CD4-positive, alpha-beta T cell treated with Interleukin-2 at 100 ng/mL for 4 hours (primary cell): Measurements from ENCODE around the gene TRIM37.

Source experiments
- DNase-seq: peaks from one replicate; pipeline ENCODE4 v3.0.0-alpha.2; 2020; ENCODE audit warnings: low spot score

Gene TRIM37

DNA sequence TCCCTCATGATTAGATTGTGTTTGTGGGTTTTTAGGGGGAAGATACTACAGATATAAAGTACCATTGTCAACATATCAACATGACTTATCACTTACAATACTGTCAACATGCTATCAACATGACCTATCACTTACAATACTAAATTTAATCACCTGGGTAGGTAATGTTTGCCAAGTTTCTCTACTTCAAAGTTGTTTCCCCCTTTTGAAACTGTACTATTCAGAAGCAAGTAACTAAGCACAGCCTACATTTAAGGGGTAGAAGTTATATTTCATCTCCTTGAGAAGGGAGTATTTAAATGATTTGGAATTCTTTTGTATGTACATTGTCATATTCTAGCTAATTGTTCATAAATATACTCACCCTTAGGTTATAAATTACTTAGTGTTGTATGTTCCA lies 68.7 kb downstream of the TRIM37 start:
- DNase-seq, result no peak

DNA sequence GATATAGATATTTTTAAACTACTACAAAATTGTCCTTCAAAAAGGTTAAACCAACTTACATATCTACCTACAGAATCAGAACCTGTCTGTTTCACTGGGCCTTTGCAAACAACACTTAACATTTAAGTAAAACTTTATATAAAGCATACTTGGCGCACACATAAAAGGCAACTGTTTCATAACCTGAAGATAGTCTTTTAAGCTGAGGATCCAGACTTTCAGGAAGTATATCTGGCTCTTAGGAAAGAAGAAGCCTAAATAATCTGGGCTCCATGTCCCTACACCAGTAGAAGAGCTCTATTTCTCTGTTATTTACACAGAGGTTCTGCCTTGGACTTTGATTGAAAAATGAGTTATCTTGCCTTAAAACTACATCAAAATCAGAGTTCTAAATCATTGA lies 75.9 kb downstream of the TRIM37 start:
- DNase-seq, result no peak

DNA sequence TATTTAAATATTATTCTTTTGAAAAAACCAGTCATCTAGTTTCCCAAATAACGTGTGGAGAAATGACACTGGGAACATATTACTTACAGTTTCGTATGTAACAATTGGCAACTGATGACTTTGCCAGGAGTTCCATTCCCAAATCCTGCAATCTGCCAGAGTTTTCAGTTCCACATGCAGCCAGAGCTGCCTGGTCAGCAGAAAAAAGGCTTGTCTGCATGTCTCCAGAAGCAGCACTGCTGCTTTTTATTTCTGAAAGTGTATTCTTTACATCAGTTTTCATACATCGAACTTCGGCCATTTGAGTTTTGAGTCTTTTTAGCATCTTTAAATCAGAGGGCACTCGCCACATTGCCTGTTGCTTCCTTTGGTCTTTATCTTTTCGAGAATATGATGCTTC lies 78.4 kb downstream of the TRIM37 start:
- DNase-seq, result no peak

DNA sequence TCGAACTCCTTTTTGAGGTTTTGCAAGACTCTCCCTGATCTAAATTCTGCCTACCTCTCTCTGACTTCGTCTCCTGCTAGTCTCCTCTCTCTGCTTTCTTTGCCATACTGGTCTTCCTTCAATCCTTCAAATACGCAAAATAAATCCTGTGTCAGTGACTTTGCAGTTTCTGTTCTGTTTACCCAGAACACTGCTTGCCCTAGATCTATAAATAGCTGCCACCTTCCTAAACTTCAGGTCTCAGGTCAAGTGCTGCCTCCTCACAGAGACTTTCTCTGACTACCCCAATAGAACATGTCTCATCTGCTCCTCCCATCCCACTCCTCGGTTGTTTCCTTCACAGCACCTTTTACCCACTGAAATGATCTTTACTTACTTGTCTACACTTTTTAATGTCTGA lies 78.9 kb downstream of the TRIM37 start:
- no peak for DNase-seq

DNA sequence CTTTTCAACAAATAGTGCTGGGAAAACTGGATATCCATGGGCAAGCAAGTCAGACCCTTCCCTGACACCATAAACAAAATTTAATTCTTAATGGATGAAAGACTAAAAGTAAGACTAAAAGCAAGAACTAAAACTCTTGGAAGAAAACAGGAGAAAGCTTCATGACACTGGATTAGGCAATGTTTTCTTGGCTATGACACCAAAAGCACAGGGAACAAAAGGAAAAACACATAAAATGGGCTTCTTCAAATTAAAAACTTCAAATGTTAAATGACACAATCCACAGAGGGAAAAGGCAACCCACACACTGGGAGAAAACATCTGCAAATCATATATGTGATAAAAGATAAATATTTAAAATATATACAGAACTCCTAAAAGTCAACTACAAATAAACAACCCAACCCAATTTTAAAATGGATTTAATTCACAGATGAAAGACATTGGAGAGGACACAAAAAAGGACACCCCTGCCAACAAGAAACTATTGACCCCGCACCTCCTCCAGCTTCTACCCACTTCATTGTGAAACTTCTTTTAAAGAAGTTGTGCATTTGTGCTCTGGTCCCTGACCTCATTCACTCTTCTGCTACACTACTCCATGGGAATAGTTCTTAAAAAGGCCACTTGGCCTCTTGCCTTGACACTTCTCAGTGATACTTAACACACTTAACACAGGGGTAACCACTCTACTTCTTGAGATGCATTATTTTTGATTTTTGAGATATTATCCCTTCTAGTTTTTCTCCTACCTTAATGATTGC lies 80.3 kb downstream of the TRIM37 start:
- no peak for DNase-seq

DNA sequence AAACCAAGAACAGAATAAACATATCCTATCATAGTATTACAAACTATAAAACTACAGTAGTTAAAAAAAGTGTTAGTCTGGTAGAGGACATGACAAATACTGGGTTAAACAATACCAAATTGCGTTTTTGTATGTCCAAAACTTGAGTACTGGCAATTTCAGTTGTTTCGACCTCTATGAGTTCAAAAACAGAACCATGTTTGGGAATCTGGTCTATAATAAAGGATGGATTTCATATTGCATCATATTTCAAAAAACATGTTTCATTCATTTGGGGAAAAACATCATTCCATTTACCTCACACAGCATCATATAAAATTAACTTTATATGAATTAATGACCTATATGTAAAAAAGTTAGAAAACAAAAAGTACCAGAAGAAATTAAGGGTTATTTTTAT lies 81.8 kb downstream of the TRIM37 start:
- DNase-seq, result no peak

DNA sequence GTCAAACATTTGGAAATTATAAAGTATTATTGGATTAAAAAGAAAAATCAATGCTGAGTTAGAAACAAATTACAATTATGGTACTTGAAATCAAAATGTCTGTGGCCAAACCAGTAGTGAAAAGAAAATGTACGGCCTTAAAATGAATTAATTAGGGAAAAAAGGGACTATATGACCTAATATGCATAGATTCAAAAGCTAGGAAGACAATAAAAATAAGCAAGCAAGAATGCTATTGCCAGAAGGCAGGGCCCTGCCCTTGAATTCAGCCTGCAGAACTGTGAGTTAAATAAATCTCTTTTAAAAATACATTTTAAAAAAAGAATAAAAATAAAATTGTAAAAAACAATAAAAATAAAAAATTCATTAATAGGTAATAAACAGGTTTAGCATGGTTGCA lies 88.7 kb downstream of the TRIM37 start:
- DNase-seq, result no peak

DNA sequence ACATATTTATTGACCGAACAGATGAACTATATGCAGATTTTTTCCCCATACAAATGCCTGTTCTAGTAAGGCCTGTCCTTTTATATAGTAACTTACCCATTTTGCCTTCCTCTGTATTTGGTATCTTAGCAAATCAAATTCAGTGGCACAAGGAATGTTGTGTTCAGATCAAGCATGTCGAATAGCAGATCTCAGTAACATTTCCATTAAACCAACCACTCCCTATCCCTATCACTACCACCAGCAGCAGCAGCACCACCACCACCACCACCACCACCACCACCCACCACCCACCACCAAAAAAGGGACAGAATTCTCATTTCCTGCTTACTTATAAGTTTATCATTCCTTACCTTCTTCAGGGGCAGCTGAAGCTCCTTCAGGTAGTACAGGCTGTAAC lies 94.7 kb downstream of the TRIM37 start:
- DNase-seq, result no peak

DNA sequence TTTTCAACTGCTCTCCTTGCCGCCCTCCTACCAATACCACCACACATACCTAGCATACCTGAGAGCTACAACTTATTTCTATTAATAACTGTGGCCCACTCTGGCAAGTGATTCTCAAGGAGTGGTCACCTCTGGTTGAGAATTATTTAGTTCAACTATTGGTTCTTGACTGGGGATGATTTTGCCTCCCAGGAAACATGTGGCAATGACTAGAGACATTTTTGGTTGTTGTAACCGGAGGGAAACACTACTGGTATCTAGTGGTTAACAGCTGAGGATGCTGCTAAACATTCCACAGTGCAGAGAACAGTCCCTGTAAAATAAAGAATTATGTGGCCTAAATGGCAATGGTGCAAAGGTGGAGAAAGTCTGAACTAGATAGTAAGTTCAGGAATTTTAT lies 96.7 kb downstream of the TRIM37 start:
- DNase-seq, result no peak

DNA sequence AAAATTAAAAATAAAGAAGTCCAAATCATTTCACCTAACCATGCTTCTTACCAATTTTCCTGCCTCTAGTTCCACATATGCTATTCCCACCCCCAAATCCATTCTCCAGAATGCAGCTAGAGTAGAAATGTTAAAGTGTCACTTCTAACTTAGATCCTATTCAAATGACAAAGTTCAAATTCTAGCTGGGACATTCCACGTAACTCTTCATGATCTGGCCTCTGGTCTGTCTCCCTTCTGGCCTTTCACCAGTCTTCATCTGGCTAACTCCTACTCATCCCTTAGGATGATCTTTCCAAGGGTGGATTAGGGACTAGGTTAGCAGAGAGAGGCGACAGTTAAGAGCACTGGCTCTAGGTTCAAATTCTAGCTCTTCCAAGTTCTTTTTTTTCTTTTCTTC lies 97.9 kb downstream of the TRIM37 start:
- DNase-seq, result no peak

DNA sequence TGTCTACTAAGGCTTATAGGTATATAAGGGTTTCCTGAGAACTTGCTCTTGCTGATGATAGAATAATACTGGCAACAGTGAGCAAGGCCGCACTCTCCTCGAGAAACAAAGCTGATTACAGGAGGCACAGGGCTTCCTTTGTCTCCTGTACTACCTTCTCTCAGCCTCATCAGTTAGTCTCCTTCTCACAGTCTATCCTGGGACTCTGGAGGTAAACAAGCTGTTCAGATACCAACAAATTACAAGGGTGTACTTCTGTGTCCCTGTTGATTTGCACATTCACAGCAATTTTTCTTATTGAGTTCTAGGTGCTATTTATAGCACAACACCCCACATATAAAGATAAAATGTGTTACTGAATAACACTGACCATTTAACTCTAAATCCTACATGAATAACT lies 98.7 kb downstream of the TRIM37 start:
- DNase-seq, result no peak

DNA sequence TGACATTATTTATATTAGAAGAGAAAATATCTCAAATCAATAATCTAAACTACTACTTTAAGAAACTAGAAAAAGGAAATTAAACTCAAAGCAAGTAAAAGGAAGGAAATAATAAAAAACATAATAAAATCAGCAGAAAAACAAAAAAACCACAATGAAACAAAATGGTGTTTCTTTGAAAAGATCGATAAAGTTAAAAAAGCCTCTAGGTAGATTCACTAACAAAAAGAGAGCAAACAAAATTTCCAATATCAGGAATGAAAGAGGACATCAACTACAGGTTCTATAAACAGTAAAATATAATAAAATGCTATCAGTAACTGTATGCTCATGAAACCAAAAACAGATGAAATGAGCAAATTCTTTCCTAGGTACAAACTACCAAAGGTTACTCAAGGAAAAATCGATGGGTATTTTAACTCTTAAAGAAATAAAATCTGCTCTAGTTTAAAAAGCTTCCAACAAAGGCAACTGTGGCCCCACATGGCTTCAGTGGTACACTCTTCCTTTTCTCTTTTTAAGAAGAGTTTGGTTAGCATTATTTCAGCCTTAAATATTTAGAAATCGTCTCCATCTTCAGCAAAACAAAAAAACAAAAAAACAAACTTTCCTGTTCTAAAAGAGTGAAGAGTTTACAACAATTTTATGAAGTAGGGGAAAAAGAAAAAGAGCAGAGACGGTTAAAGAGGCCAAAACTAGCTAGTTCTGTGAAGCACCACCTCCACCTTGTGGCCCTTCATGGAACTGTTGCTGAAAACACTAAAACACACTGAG lies 102.2 kb downstream of the TRIM37 start:
- DNase-seq, result peak; percentile 80

DNA sequence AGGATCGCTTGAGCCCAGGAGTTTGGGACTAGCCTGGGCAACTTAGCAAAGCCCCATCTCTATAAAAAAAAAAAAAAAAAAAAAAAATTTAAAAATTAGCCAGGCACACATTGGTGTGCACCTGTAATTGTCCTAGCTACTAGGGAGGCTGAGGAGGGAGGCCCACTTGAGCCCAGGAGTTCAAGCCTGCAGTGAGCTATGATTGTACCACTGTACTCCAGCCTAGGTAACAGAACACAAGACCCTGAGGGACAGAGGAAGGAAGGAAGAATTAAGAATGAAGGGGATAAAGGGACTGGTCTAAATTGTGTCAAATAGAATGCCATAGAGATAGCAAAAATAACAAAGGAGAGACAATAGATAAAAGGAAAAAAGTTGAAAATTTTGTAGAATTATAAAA lies 102.8 kb downstream of the TRIM37 start:
- DNase-seq, result no peak

DNA sequence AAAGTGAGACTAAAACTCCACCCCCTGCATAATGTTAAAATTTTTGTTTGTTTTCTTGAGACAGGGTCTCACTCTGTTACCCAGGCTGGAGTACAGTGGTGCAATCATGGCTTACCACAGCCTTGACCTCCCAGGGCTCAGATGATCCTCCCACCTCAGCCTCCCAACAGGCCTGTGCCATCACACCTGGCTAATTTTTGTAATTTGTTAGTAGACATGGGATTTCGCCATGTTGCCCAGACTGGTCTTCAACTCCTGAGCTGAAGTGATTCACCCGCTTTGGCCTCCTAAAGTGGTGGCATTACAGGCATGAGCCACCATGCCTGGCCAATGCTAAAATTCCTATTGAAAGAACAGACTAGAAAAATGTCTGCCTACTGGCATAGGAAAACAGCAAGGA lies 103.8 kb downstream of the TRIM37 start:
- no peak for DNase-seq

DNA sequence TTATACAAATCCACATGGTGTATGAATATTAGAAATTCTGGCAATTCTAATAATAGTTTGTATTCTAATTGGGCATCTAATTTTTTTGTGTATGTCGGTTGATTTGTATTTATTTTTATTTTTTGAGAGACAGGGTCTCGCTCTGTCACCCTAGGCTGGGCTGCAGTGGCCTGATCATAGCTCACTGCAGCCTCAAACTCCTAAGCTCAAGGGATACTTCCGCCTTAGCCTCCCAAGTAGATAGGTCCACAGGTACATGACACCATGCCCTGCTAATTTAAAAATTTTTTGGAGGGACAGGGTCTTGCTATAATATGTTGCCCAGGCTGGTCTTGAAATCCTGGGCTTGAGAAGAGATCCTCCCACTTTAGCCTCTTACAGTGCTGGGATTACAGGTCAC lies 104.6 kb downstream of the TRIM37 start:
- DNase-seq, result no peak

DNA sequence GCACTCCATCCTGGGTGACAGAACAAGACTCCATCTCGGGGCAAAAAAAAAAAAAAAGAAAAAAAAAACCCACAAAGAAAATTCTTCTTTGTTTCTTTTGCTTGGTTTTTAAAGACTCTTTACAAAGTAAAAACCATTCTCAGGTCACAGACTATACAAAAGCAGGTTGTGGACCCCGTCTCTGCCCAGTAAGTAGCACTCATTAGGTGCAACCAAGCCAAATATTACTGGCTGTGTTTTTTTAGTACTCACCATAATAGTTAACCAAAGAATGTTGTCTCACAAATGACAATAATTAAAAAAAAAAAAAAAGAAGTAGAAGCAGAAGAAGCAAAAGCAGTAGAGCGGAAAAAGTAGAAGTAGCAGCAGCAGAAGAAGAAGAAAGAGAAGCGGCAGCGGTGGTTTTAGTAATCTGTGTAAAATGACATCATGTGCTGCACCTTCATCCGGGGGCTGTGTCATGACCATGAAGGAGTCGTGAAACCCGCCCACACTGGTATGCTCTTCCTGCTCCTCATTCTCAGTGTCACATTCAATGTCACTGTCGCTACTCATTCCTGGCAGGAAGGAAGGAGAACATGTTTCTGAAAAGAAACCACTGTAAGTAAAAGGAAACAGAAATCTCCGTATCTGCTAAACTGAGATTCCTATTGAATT lies 105.4 kb downstream of the TRIM37 start:
- peak; percentile 76 for DNase-seq

DNA sequence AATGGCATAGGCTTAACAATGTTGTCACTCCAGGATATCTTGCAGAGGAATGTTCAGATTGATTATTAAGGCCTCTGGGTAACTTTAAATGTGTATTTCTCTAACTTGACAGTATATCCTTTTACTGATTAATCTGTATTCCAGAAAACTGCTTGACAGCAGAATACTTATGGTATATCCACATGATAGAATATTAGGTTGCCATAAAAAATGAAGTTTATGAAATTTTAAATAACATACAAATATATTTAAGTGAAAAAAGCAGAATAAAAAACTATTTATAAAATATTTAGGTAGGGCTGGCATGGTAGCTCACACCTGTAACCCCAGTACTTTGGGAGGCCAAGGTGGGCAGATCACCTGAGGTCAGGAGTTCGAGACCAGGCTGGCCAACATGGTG lies 106.7 kb downstream of the TRIM37 start:
- no peak for DNase-seq

DNA sequence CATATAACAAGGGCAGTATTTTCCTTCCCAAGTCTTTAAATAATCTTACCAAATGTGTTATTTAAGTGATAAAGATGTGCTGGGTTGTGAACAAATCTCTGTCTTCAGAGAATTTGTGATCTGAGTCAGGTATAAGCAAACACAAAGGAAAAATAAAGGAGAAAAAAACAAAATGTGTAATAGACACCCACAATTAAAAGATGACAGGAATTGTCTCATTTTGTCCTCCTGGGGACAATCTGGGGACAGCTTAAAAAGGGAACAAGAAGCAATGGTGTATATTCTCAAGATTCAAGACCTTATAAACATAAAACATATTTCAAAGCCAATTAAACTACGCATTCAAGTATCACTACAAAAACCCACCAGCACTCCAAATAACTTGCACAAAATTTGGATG lies 107.2 kb downstream of the TRIM37 start:
- DNase-seq, result no peak

DNA sequence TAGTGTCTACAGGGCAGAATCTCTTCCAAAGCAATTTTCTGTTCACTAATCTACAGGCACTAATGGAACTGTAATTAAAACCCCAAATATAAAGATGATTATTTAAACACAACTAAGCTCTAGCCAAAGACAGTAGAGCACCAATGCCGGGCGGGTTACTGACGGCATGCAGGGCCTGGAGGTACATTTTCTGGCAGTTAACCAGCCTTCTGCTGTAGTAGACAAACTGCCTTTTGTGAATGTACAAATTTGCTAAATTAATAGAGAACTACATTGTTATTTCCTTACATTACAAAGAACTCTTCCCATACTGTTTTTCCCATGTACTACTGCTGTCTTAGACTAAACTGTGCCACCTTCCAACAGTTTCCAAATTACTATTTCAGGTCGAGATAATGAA lies 107.8 kb downstream of the TRIM37 start:
- no peak for DNase-seq

DNA sequence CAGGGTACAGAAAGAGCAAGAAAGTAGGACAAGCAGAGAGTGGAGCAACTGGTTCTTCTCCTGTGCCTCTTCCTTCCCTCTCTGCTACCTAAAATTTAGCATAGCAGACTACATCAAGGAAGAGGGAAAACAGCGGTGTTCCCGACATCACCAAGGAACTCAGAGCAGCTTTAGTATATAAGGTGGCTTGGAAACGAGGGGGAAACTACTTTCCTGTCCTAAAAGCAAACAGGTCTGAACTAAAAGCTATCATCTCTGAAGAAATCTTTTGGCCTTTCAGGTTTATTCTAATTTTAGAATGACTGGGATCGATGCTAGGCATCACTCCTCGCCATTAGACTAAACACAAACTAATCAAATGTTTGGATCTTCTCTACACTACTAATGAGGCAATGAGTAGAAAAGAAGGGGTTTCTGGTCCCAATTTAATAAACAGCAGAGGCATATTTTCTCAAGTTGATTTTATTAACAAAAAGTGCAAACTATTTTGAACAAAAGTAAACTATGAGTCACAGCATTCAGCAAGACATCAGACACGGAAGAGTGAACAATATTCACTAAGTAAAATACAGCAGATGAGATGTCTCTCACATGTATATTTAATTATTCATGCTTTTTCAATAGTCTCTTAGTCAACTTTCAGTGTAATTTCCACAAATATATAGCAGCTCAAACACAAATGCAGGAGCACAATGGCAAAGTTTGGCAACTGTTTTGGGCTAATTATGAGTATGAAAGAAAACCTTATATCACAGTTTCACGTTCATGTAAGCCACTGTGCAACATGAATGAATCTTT lies 108.7 kb downstream of the TRIM37 start:
- no peak for DNase-seq

DNA sequence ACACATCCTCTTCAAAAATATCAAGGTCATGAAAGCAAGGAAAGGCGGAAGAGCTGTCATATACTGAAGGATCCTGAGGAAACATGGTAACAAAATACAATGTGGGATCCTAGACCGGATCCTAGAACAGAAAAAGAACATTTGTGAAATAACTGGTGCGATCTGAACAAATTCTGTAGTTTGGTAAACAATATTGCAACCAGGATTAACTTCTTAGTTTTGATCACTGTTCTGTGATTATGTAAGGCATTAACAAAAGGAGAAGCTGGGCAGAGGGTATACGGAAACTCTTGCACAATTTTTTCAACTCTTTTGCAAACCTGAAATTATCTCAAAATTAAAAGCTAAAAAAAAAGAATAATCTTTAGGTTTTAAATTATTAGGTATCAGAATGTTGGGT lies 109.7 kb downstream of the TRIM37 start:
- DNase-seq, result no peak

DNA sequence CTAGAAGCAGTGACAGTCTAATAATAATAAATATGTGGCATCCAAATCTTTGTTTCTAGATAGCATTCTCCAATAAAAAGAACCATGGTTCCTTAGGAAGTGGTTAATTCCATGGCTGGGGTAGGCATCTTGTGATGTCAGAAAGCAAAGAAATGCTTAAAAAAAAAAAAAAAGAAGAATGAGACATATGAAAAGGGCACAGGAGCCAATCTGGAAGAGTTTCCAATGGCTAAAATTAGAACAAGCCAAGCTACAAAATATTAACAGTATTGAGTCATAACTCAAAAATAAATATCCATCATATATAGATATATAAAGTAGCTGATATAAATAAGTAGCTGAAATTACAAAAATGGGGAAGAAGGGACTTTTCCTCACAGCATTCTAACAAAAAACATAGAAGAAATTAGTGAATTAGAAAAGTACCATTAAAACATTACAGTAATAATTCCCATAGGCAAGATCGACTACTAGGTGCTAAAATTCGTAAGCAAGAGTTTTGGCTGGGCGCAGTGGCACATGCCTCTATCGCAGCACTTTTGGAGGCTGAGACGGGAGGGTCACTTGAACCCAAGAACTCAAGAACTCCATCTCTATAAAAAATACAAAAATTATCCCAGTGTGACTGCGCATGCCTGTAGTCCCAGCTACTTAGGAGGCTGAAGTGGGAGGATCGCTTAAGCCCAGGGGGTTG lies 111.3 kb downstream of the TRIM37 start:
- no peak for DNase-seq
